Fibroblast of lung (primary cell): ENCODE data around the gene MYH9. TPM values are rescaled to one million over a fixed set of nuclear protein-coding genes. Genes with fewer than 3 reads are reported as not detected.

ENCODE experiments used
- DNase-seq, 2 donors: peaks; one replicate each; pipeline versions ENCODE4 v3.0.0 to v3.0.0-alpha.2; 2010; ENCODE audit warnings: low read depth in 2 of 2
- H2AFZ ChIP-seq: 2 replicates; pipeline ENCODE4 v1.5.1; 2012; ENCODE audit warnings: low read length, control low read depth, inconsistent platforms
- H3K27ac ChIP-seq: 2 replicates; pipeline ENCODE4 v1.5.1; 2011; ENCODE audit warnings: low read length, control low read depth; ENCODE audit not compliant: insufficient read depth
- H3K27me3 ChIP-seq: 2 replicates; pipeline ENCODE4 v1.5.1; 2011; ENCODE audit warnings: mild to moderate bottlenecking, low read length; ENCODE audit not compliant: control insufficient read depth, insufficient read depth
- H3K36me3 ChIP-seq: 2 replicates; pipeline ENCODE4 v1.5.1; 2011; ENCODE audit warnings: low read length; ENCODE audit not compliant: control insufficient read depth, insufficient read depth
- H3K4me1 ChIP-seq: 2 replicates; pipeline ENCODE4 v1.5.1; 2011; ENCODE audit warnings: low read length; ENCODE audit not compliant: control insufficient read depth, insufficient read depth; ENCODE audit errors: extremely low read depth
- H3K4me2 ChIP-seq: 2 replicates; pipeline ENCODE4 v1.5.1; 2011; ENCODE audit warnings: low read length, control low read depth; ENCODE audit not compliant: insufficient read depth; ENCODE audit errors: extremely low read depth
- H3K4me3 ChIP-seq, 4 experiments: fragments of 200-600 bp in 1 of 4; sonication (generic) in 1 of 4; replicated peaks in 1 of 4; 2 replicates each; pipeline ENCODE4 v1.5.1; 2011 to 2016; ENCODE audit warnings: low read length in 4 of 4, low read depth in 3 of 4, mild to moderate bottlenecking in 3 of 4, control low read depth in 2 of 4, inconsistent platforms in 1 of 4, mixed read lengths in 1 of 4; ENCODE audit not compliant: insufficient read depth in 1 of 4; ENCODE audit errors: control extremely low read depth in 1 of 4
- H3K79me2 ChIP-seq: 2 replicates; pipeline ENCODE4 v1.5.1; 2012; ENCODE audit warnings: mild to moderate bottlenecking, low read length, inconsistent platforms; ENCODE audit not compliant: control insufficient read depth, insufficient read depth
- H3K9ac ChIP-seq: 2 replicates; pipeline ENCODE4 v1.5.1; 2011; ENCODE audit warnings: mild to moderate bottlenecking, low read length, control low read depth; ENCODE audit not compliant: insufficient read depth
- H3K9me3 ChIP-seq: 2 replicates; pipeline ENCODE4 v1.5.1; 2012; ENCODE audit warnings: low read depth, low read length; ENCODE audit not compliant: control insufficient read depth, insufficient read depth
- H4K20me1 ChIP-seq: 2 replicates; pipeline ENCODE4 v1.5.1; 2011; ENCODE audit warnings: low read length; ENCODE audit not compliant: control insufficient read depth, insufficient read depth; ENCODE audit errors: extremely low read depth
- EZH2 ChIP-seq: IDR thresholded peaks from 2 replicates; pipeline ENCODE4 v1.5.1; 2012; ENCODE audit warnings: low read length, control low read depth, mild to moderate bottlenecking; ENCODE audit errors: missing control alignments
- polyA plus RNA-seq, 2 donors: library from polyadenylated mRNA; depleted of rRNA in 1 of 2; stranded (reverse) in 1 of 2; unstranded in 1 of 2; fragments of >200 nt; gene quantifications; 2 replicates each; pipeline ENCODE4 v1.2.1, GENCODE V29; 2011 to 2012; ENCODE audit warnings: missing spikeins in 1 of 2
- total RNA-seq: library from RNA; depleted of rRNA; stranded (reverse); fragments of >200 nt; gene quantifications from 2 replicates; pipeline ENCODE4 v1.2.1, GENCODE V29; 2014
- TF ChIP-seq, protein P1 (sequence below), 2 donors: IDR thresholded peaks in 1 of 2; conservative IDR thresholded peaks in 1 of 2; 1 replicate in 1 of 2; 2 replicates in 1 of 2; pipeline ENCODE4 v1.5.1; 2011 to 2012; ENCODE audit warnings: low read length in 2 of 2, control low read depth in 1 of 2, inconsistent platforms in 1 of 2, low read depth in 1 of 2, mild to moderate bottlenecking in 1 of 2

Gene MYH9
- total and polyA plus RNA-seq, 2 donors (not counting 1 experiment from before 2014, with no cell fraction given): 677 to 796 TPM

DNA sequence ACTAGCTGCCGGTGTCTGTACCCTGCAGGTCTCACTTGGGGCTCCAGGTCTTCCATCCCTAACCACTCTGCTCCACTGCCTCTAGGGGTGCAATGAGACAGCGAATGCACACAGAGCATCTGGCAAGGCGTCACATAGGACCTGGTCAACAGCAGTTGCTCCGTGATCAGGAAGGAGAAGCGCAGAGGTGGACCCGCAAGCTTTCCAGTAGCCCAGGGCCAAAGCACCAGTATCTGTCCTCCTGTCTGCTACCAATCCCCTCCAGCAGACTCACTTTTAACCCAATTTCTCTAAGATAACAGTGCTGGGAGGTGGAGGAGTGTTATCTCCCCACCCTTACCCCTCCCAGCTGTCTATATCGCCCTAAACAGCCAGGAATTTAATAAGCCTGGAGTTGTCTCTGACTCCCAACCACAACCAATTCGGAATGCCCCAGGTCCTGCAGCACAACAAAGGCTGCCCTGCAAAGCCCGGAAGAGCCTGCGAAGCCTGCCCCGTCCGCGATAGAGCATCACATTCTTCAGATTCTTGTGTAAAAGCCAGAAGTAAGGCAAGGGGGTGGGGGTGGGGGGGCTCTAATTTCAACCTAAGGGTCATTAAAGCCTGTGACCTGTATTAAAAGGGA, 19.3 kb downstream of the MYH9 start:
- Histone ChIP-seq H2AFZ (no peak overlapping the region), H3K4me2 (peak overlapping the region; percentile 68), H3K27me3 (no peaks in the 10 kb centered on the region), H4K20me1 (peaks cover 5% of the 10 kb centered on the region), H3K9me3 (no peaks in the 10 kb centered on the region), H3K4me1 (peaks cover 81% of the 10 kb centered on the region), H3K36me3 (peaks cover 6% of the 10 kb centered on the region), H3K9ac (peak overlapping the region; percentile 41), H3K4me3 (peak overlapping the region in 1 of 4 experiments; percentile 22), H3K79me2 (peaks cover 100% of the 10 kb centered on the region), H3K27ac (peak overlapping the region; percentile 72)
- TF ChIP-seq, protein P1, sequence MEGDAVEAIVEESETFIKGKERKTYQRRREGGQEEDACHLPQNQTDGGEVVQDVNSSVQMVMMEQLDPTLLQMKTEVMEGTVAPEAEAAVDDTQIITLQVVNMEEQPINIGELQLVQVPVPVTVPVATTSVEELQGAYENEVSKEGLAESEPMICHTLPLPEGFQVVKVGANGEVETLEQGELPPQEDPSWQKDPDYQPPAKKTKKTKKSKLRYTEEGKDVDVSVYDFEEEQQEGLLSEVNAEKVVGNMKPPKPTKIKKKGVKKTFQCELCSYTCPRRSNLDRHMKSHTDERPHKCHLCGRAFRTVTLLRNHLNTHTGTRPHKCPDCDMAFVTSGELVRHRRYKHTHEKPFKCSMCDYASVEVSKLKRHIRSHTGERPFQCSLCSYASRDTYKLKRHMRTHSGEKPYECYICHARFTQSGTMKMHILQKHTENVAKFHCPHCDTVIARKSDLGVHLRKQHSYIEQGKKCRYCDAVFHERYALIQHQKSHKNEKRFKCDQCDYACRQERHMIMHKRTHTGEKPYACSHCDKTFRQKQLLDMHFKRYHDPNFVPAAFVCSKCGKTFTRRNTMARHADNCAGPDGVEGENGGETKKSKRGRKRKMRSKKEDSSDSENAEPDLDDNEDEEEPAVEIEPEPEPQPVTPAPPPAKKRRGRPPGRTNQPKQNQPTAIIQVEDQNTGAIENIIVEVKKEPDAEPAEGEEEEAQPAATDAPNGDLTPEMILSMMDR (conservative IDR thresholded peaks at IDR 0.05 in 1 of 2, IDR thresholded peaks at IDR 0.05 in 1 of 2; ENCODE audit: low read depth in 1 of 2, low read length in 2 of 2): peak; percentile 19 to 26
- no peak for TF ChIP-seq EZH2
- DNase-seq: peak; percentile 58 to 92

DNA sequence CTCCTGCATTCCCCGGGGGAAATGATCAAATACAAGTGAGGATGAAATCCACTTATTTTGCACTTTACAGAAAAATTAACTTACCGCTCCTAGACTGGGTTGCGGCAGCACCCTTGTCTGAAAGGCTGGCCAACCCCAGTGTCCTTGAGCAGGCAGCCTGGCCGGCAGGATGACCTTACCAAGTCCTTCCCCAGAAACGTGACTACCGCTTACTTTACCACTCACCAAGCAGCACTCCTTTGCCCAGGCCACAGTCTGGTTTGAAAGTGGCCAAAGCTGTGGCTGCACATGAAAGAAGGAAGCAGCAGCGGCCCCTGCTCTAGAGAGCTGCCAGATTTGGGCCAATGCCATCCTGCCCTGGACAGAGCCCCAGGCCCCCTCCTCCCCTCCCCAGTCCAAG, 20.3 kb downstream of the MYH9 start:
- peak overlapping the region in 1 of 4 experiments; percentile 34 for H3K4me3 ChIP-seq
- peak overlapping the region; percentile 90 for H3K27ac ChIP-seq
- peaks cover 5% of the 10 kb centered on the region for H4K20me1 ChIP-seq

DNA sequence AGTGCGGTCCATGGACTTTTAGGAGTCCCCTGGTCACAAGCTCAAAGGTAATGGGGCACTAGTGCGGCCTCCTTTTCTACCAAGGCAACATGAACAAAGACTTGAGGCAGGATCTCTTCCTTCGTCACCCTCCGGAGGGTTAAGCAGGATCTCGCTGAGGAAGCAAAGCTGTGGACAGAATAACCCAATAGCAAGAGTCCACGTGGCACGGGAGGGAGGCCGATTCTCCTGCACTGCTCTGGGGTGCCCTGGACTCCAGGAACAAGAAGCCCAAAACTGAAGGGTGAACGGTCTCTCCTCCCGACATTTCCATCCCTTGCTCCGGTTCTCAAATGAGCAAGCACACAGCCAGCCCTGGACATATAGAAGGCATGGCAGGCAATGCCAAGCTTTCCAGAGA, 20.7 kb downstream of the MYH9 start:
- H3K9me3 ChIP-seq: no peaks in the 10 kb centered on the region
- H3K79me2 ChIP-seq: peaks cover 100% of the 10 kb centered on the region
- peak overlapping the region in 1 of 4 experiments; percentile 34 for H3K4me3 ChIP-seq
- DNase-seq: no peak
- H2AFZ ChIP-seq: no peak overlapping the region
- H3K36me3 ChIP-seq: peaks cover 6% of the 10 kb centered on the region
- H3K27ac ChIP-seq: peak overlapping the region; percentile 90
- TF ChIP-seq, protein P1 (conservative IDR thresholded peaks at IDR 0.05 in 1 of 2, IDR thresholded peaks at IDR 0.05 in 1 of 2; ENCODE audit: low read depth in 1 of 2, low read length in 2 of 2): no peak
- TF ChIP-seq EZH2: no peak
- H3K4me1 ChIP-seq: peaks cover 83% of the 10 kb centered on the region
- H3K27me3 ChIP-seq: no peaks in the 10 kb centered on the region
- peak overlapping the region; percentile 26 for H3K9ac ChIP-seq
- peaks cover 5% of the 10 kb centered on the region for H4K20me1 ChIP-seq
- H3K4me2 ChIP-seq: peak overlapping the region; percentile 61

More for the DNA sequence above, 20.3 kb downstream of the MYH9 start:
- Histone ChIP-seq H3K27me3 (no peaks in the 10 kb centered on the region), H3K79me2 (peaks cover 100% of the 10 kb centered on the region), H3K4me1 (peaks cover 81% of the 10 kb centered on the region), H3K9me3 (no peaks in the 10 kb centered on the region), H2AFZ (no peak overlapping the region), H3K9ac (no peak overlapping the region), H3K36me3 (peaks cover 6% of the 10 kb centered on the region), H3K4me2 (peak overlapping the region; percentile 68)
- TF ChIP-seq, protein P1 (conservative IDR thresholded peaks at IDR 0.05 in 1 of 2, IDR thresholded peaks at IDR 0.05 in 1 of 2; ENCODE audit: low read depth in 1 of 2, low read length in 2 of 2): no peak
- no peak for TF ChIP-seq EZH2
- no peak for DNase-seq
